Type B pancreatic cell (in vitro differentiated cells): Measurements from ENCODE around the gene NOTO. TPM values are rescaled to one million over a fixed set of nuclear protein-coding genes. Genes with fewer than 3 reads are reported as not detected.

ENCODE experiments used
- DNase-seq: peaks from one replicate; pipeline ENCODE4 v3.0.0; 2021; ENCODE audit warnings: mixed read lengths; ENCODE audit not compliant: unreplicated experiment; ENCODE audit errors: extremely low spot score
- H3K27ac Mint-ChIP-seq: 2 replicates; pipeline ENCODE4 v1.8.0; 2021; ENCODE audit warnings: mild to moderate bottlenecking, mixed read lengths
- H3K27me3 Mint-ChIP-seq: 2 replicates; pipeline ENCODE4 v1.8.0; 2021; ENCODE audit warnings: mixed read lengths
- H3K36me3 Mint-ChIP-seq: 2 replicates; pipeline ENCODE4 v1.8.0; 2021; ENCODE audit warnings: mixed read lengths
- H3K4me1 Mint-ChIP-seq: one replicate; pipeline ENCODE4 v1.8.0; 2021; ENCODE audit warnings: mixed read lengths; ENCODE audit not compliant: unreplicated experiment
- H3K4me3 Mint-ChIP-seq: 2 replicates; pipeline ENCODE4 v1.8.0; 2021; ENCODE audit warnings: mild to moderate bottlenecking, mixed read lengths
- H3K9me3 Mint-ChIP-seq: 2 replicates; pipeline ENCODE4 v1.8.0; 2021; ENCODE audit warnings: mixed read lengths
- CTCF ChIP-seq: fragments of 200-600 bp; sonication (generic); conservative IDR thresholded peaks from 2 replicates; pipeline ENCODE4 v1.5.0; 2021; ENCODE audit warnings: antibody characterized with exemption, mild to moderate bottlenecking
- total RNA-seq: library from RNA; stranded (reverse); gene quantifications from 2 replicates; pipeline ENCODE4 v1.2.1, GENCODE V29; 2021; ENCODE audit warnings: low replicate concordance

NOTO gene
- total RNA-seq, 1 donor from 2014 or later, result not detected

GRCh38 chr2:73258913-73259215 is 56.5 kb downstream of the NOTO start:
- no peak for DNase-seq
- Mint-ChIP-seq H3K4me1 (no peaks in the 10 kb centered on the region), H3K36me3 (peaks cover 4% of the 10 kb centered on the region), H3K9me3 (no peaks in the 10 kb centered on the region), H3K27ac (no peak overlapping the region), H3K4me3 (no peak overlapping the region), H3K27me3 (no peaks in the 10 kb centered on the region)
- TF ChIP-seq CTCF, result no peak

- H3K4me3 Mint-ChIP-seq, result no peak overlapping the region
- H3K36me3 Mint-ChIP-seq, result peaks cover 3% of the 10 kb centered on the region
- DNase-seq, result no peak
- no peak for TF ChIP-seq CTCF
- H3K27me3 Mint-ChIP-seq, result no peaks in the 10 kb centered on the region
- H3K9me3 Mint-ChIP-seq, result no peaks in the 10 kb centered on the region
- H3K4me1 Mint-ChIP-seq, result no peaks in the 10 kb centered on the region
- no peak overlapping the region for H3K27ac Mint-ChIP-seq
Observed at GRCh38 chr2:73259276-73259675, 56.9 kb downstream of the NOTO start.

- no peak for DNase-seq
- no peaks in the 10 kb centered on the region for H3K36me3 Mint-ChIP-seq
- no peak overlapping the region for H3K27ac Mint-ChIP-seq
- no peaks in the 10 kb centered on the region for H3K9me3 Mint-ChIP-seq
- H3K4me1 Mint-ChIP-seq, result no peaks in the 10 kb centered on the region
- no peak overlapping the region for H3K4me3 Mint-ChIP-seq
- no peak for TF ChIP-seq CTCF
- H3K27me3 Mint-ChIP-seq, result no peaks in the 10 kb centered on the region
Observed at GRCh38 chr2:73259704-73260337, 57.4 kb downstream of the NOTO start.

- Mint-ChIP-seq H3K4me3 (no peak overlapping the region), H3K9me3 (no peaks in the 10 kb centered on the region), H3K36me3 (no peaks in the 10 kb centered on the region), H3K4me1 (no peaks in the 10 kb centered on the region), H3K27me3 (no peaks in the 10 kb centered on the region), H3K27ac (no peak overlapping the region)
- DNase-seq, result no peak
- TF ChIP-seq CTCF, result peak; percentile 64
Observed at GRCh38 chr2:73260338-73260984, 58.1 kb downstream of the NOTO start.

Other genes with a start within 250 kb of the NOTO start
- 15.0 and 27.3 TPM in 2 replicates for gene SFXN5, start 130.9 kb upstream of the NOTO start, total RNA-seq
- 18.7 and 22.6 TPM in 2 replicates for gene RAB11FIP5, start 89.6 kb upstream of the NOTO start, total RNA-seq
- 19.1 and 30.3 TPM in 2 replicates for gene SMYD5, start 11.7 kb downstream of the NOTO start, total RNA-seq
- 16.3 and 19.6 TPM in 2 replicates for gene PRADC1, start 30.7 kb downstream of the NOTO start, total RNA-seq
- 256 and 300 TPM in 2 replicates for gene CCT7, start 31.7 kb downstream of the NOTO start, total RNA-seq
- 5.2 and 5.5 TPM in 2 replicates for gene FBXO41, start 81.9 kb downstream of the NOTO start, total RNA-seq
- 0.19 and 1.2 TPM in 2 replicates for gene EGR4, start 91.0 kb downstream of the NOTO start, total RNA-seq
- 14.6 and 30.4 TPM in 2 replicates for gene ALMS1, start 183.3 kb downstream of the NOTO start, total RNA-seq